ENCODE results near the gene BEST4. TPM values are rescaled to one million over a fixed set of nuclear protein-coding genes. Genes with fewer than 3 reads are reported as not detected.
"Not testable (repeated sequence)": the region's sequence is repeated elsewhere in the genome, so short reads cannot be mapped to it uniquely, and the experiment has no call there.

Gene BEST4
- total and polyA plus RNA-seq, 7 donors = 0.08 TPM; not detected in 6

DNA sequence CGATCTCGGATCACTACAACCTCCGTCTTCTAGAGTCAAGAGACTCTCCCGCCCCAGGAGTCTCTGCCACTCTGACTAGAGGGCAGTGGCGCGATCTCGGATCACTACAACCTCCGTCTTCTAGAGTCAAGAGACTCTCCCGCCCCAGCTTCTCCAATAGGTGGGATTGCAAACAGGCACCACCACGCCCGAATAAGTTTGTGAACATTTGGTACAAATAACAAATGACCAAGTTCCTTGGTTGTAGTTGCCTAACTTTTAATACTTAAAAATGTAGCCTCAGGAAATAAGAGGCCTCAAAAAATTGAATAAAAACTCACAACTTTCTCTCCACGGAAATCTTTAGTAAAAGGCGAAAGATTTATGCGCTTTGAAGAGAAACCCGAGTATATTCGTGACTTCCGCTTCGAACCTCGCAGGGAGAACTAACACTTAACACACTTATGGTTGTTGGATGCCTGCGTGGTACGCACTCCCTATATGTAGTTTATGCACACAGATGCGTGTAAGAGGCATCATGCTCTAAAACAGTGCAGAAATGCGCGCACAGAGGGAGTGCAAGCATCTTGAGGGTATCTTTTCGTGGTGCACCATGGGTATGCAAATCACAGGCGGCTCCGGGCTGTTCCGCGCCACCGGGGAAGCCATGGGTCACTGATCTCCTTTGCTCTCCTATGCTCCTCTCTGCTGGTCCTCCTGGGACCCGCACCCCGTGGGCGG, 31.8 kb upstream of the BEST4 start:
- DNase-seq = peak; percentile 81 to 91
- Histone ChIP-seq H3K4me3 (peak overlapping the region; percentile 77), H3K36me3 (ENCODE audit: insufficient read depth in 1 of 2, low read depth in 1 of 2) (no peaks in the 10 kb centered on the region), H3K4me1 (no peaks in the 10 kb centered on the region), H3K27ac (peak overlapping the region; percentile 96), H3K9me3 (no peaks in the 10 kb centered on the region), H3K27me3 (ENCODE audit: insufficient read depth in 3 of 3, low read length in 2 of 3) (no peaks in the 10 kb centered on the region)
- 0 to 1% (median 0%) methylated on average over 33 of the region's 33 CpGs for WGBS, 3 donors
- ATAC-seq = peak; percentile 89 to 94 (median 90)
- TF ChIP-seq, protein P1, sequence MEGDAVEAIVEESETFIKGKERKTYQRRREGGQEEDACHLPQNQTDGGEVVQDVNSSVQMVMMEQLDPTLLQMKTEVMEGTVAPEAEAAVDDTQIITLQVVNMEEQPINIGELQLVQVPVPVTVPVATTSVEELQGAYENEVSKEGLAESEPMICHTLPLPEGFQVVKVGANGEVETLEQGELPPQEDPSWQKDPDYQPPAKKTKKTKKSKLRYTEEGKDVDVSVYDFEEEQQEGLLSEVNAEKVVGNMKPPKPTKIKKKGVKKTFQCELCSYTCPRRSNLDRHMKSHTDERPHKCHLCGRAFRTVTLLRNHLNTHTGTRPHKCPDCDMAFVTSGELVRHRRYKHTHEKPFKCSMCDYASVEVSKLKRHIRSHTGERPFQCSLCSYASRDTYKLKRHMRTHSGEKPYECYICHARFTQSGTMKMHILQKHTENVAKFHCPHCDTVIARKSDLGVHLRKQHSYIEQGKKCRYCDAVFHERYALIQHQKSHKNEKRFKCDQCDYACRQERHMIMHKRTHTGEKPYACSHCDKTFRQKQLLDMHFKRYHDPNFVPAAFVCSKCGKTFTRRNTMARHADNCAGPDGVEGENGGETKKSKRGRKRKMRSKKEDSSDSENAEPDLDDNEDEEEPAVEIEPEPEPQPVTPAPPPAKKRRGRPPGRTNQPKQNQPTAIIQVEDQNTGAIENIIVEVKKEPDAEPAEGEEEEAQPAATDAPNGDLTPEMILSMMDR (IDR thresholded peaks at IDR 0.05) = no peak
- intact Hi-C loops (cut with DNase I) = loop anchor here in 1 of 2 donors (5.0 kb wide), 1 partner anchor 32 kb away; the partner anchor contains the start of gene BEST4

DNA sequence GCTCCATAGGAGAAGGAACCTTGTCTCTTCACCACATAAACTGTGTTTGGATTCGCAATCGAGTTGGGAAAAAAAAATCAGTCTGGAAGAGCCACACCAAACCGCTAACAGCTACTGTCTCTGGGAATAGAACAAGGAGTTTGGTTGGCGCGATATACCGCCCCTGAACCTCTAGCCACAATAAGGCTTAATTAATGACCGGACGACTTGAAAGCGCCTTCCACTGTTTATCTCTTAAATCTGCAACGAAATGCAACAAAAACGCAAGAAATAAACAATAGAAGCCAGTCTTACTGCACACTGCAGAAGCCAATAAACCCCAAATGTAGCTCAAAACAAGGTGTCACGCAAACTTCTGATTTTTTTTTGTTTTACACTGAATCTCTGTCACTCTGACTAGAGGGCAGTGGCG, 31.2 kb upstream of the BEST4 start:
- intact Hi-C loops (cut with DNase I) = no loop called here
- peak in 1 of 2 donors; percentile 26 for DNase-seq
- Histone ChIP-seq H3K4me3 (peak overlapping the region; percentile 77), H3K9me3 (no peaks in the 10 kb centered on the region), H3K36me3 (ENCODE audit: insufficient read depth in 1 of 2, low read depth in 1 of 2) (no peaks in the 10 kb centered on the region), H3K27ac (peak overlapping the region; percentile 96), H3K27me3 (ENCODE audit: insufficient read depth in 3 of 3, low read length in 2 of 3) (no peaks in the 10 kb centered on the region), H3K4me1 (no peaks in the 10 kb centered on the region)
- TF ChIP-seq, protein P1 (IDR thresholded peaks at IDR 0.05) = no peak
- peak in 2 of 4 donors; percentile 13 to 21 for ATAC-seq
- 2 to 3% (median 2%) methylated on average over 13 of the region's 13 CpGs for WGBS, 3 donors

DNA sequence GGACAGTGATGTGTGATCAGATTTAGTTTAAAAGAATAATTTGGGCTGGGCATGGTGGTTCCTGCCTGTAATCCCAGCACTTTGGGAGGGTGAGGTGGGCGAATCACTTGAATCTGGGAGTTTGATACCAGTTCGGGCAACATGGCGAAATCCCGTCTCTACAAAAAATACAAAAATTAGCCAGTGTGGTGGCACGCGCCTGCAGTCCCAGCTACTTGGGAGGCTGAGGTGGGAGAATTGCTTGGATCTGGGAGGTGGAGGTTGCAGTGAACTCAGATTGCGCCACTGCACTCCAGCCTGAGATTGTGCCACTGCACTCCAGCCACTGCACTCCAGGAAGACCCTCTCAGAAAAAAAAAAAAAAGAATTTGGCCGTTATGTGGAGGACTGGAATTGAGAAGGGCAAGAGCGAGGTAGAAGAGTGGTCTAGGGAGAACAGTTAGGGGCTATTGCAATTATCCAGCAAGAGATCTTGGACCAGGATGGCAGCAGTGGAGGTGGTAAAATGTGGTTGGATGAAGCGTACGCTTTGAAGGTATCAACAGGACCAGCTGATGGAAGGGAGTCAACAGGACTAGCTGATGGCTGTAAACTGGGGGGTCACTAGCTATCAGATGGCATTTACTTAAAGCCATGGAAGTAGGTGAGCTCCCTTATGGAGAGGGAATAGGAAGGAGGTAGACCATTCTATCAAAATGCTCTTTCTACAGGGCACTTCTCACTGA, 30.0 kb upstream of the BEST4 start:
- Histone ChIP-seq H3K4me3 (no peak overlapping the region), H3K9me3 (no peaks in the 10 kb centered on the region), H3K36me3 (ENCODE audit: insufficient read depth in 1 of 2, low read depth in 1 of 2) (no peaks in the 10 kb centered on the region), H3K27me3 (ENCODE audit: insufficient read depth in 3 of 3, low read length in 2 of 3) (no peaks in the 10 kb centered on the region), H3K27ac (no peak overlapping the region), H3K4me1 (no peaks in the 10 kb centered on the region)
- intact Hi-C loops (cut with DNase I) = no loop called here
- no peak for ATAC-seq
- WGBS, 3 donors = 94 to 95% (median 95%) methylated on average over 11 of the region's 11 CpGs
- TF ChIP-seq, protein P1 (IDR thresholded peaks at IDR 0.05) = no peak
- peak in 1 of 2 donors; percentile 6 for DNase-seq

DNA sequence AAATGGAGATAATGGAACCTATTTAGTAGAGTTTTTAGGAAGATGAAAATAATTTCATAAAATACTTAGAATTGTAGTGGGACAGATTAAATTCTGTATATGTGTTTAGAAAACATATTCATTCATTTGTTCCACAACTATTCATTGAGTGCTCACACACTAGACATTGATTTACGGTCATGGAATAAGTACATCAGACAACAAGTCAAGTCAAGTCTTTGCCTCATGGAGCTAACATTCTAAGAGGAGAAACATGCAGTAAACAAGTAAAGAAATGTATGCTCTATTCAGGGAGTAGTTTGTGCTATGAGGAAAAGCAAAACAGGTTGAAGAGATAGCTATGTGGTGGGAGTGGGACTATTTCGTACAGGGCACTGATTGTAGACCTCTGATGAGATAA, 29.3 kb upstream of the BEST4 start:
- 91 to 96% (median 94%) methylated on average over 2 of the region's 2 CpGs for WGBS, 3 donors
- intact Hi-C loops (cut with DNase I) = no loop called here
- no peak for ATAC-seq

DNA sequence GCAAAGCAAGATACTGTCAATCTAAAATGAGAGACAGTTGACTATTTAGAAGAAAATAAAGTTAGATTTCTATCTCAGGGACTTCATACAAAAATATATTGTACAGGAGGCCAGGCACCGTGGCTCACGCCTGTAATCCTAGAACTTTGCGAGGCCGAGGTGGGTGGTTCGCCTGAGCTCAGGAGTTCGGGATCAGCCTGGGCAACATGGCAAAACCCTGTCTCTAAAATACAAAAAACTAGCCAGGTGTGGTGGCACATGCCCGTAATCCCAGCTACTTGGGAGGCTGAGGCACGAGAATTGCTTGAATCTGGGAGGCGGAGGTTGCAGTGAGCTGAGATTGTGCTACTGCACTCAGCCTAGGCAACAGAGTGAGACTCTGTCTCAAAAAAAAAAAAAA, 28.0 kb upstream of the BEST4 start:
- not testable (repeated sequence) for H3K4me1 ChIP-seq
- WGBS, 3 donors = 87 to 92% (median 89%) methylated on average over 9 of the region's 9 CpGs

More for the DNA sequence above, 29.3 kb upstream of the BEST4 start:
- H3K27me3 ChIP-seq (ENCODE audit: insufficient read depth in 3 of 3, low read length in 2 of 3) = no peaks in the 10 kb centered on the region
- no peaks in the 10 kb centered on the region for H3K36me3 ChIP-seq (ENCODE audit: insufficient read depth in 1 of 2, low read depth in 1 of 2)
- H3K4me1 ChIP-seq = no peaks in the 10 kb centered on the region
- no peak overlapping the region for H3K27ac ChIP-seq
- H3K4me3 ChIP-seq = no peak overlapping the region
- DNase-seq = no peak
- TF ChIP-seq, protein P1 (IDR thresholded peaks at IDR 0.05) = no peak
- no peaks in the 10 kb centered on the region for H3K9me3 ChIP-seq

More for the DNA sequence above, 28.0 kb upstream of the BEST4 start:
- intact Hi-C loops (cut with DNase I); H3K4me3 ChIP-seq; H3K9me3 ChIP-seq; H3K27me3 ChIP-seq (ENCODE audit: insufficient read depth in 3 of 3, low read length in 2 of 3); H3K27ac ChIP-seq; H3K36me3 ChIP-seq (ENCODE audit: insufficient read depth in 1 of 2, low read depth in 1 of 2); ATAC-seq: not testable (repeated sequence)
- peak in 1 of 2 donors; percentile 12 for DNase-seq

Data from psoas muscle (tissue), 8 donors.